Breast epithelium (tissue), 3 donors: Measurements from ENCODE around the gene AKAP8L.

ENCODE experiments used
- POLR2A ChIP-seq: fragments of 450-650 bp; IDR thresholded peaks from one replicate; pipeline ENCODE4 v1.6.1; 2016; ENCODE audit warnings: antibody characterized with exemption, mild to moderate bottlenecking, moderate library complexity
- POLR2AphosphoS5 ChIP-seq, 3 donors: sonication (generic); formaldehyde crosslinking; IDR thresholded peaks; one replicate each; pipeline ENCODE4 v1.6.1; 2017; ENCODE audit warnings: antibody characterized with exemption in 3 of 3
- TF ChIP-seq, protein P1 (sequence below), 3 donors: fragments of 450-650 bp; IDR thresholded peaks; one replicate each; pipeline ENCODE4 v1.5.1; 2016 to 2017; ENCODE audit warnings: antibody characterized with exemption in 3 of 3, mild to moderate bottlenecking in 3 of 3, moderate library complexity in 3 of 3

DNA sequence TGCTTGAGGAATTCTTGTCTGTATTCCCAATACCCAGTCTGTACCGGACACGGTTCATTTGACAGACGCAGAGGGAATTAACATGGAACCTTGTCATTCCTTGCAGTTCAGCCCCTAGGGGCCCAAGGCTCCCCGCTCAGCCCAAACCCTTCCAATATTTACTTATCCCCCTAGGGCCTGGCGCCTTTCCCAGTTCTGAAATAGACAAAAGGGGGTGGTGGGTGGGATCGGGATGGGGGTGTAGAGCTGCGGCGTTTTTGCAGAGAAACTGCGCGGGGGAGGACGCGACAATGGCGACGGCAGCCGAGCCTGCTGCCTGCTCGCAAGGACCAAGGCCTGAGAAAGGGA is 583 bp downstream of the AKAP8L start:
- TF ChIP-seq POLR2A: no peak
- TF ChIP-seq, protein P1, sequence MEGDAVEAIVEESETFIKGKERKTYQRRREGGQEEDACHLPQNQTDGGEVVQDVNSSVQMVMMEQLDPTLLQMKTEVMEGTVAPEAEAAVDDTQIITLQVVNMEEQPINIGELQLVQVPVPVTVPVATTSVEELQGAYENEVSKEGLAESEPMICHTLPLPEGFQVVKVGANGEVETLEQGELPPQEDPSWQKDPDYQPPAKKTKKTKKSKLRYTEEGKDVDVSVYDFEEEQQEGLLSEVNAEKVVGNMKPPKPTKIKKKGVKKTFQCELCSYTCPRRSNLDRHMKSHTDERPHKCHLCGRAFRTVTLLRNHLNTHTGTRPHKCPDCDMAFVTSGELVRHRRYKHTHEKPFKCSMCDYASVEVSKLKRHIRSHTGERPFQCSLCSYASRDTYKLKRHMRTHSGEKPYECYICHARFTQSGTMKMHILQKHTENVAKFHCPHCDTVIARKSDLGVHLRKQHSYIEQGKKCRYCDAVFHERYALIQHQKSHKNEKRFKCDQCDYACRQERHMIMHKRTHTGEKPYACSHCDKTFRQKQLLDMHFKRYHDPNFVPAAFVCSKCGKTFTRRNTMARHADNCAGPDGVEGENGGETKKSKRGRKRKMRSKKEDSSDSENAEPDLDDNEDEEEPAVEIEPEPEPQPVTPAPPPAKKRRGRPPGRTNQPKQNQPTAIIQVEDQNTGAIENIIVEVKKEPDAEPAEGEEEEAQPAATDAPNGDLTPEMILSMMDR (IDR thresholded peaks at IDR 0.05): no peak
- TF ChIP-seq POLR2AphosphoS5 (IDR thresholded peaks at IDR 0.05): no peak
